Muscle layer of colon (tissue), 2 donors: ENCODE results near the gene GABRG2.

Experiments used
- H3K27ac ChIP-seq: one replicate; pipeline ENCODE4 v1.7.0; 2013; ENCODE audit warnings: low read depth, mild to moderate bottlenecking, low read length, moderate library complexity
- H3K27me3 ChIP-seq, 2 donors: one replicate each; pipeline ENCODE4 v1.7.0; 2013; ENCODE audit warnings: low read length in 2 of 2, mild to moderate bottlenecking in 2 of 2; ENCODE audit not compliant: insufficient read depth in 2 of 2, control insufficient read depth in 1 of 2
- H3K36me3 ChIP-seq: one replicate; pipeline ENCODE4 v1.7.0; 2013; ENCODE audit warnings: mild to moderate bottlenecking, low read length; ENCODE audit not compliant: insufficient read depth
- H3K4me1 ChIP-seq: one replicate; pipeline ENCODE4 v1.7.0; 2013; ENCODE audit warnings: mild to moderate bottlenecking, low read length; ENCODE audit not compliant: insufficient read depth
- H3K4me3 ChIP-seq, 2 donors: one replicate each; pipeline ENCODE4 v1.7.0; 2013; ENCODE audit warnings: low read length in 2 of 2, low read depth in 1 of 2, mild to moderate bottlenecking in 1 of 2, moderate library complexity in 1 of 2
- H3K9ac ChIP-seq: one replicate; pipeline ENCODE4 v1.7.0; 2013; ENCODE audit warnings: low read length
- H3K9me3 ChIP-seq: one replicate; pipeline ENCODE4 v1.7.0; 2013; ENCODE audit warnings: mild to moderate bottlenecking, low read length
- donor health status: abdominal sarcoma.
- donor health status: Adenocarcinoma of cecum.

The GABRG2 gene

DNA sequence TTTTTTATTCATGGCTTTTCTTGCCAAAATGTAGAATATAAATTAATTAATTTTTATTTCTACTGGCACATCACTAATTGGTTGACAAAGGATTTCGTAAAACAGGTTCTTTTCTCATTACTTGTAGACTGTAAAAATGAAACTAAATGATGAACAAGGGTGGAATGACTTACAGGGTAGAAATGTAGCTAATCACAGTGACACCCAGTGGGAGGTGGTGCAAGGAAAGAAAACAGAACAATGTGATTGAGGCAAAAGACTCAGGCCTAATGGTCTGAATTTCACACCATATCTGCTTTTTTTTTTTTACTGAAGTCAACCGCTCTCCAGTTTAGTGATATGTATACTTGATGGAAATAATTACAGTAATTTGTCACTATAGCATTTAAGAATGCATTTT lies 28.9 kb downstream of the GABRG2 start:
- Histone ChIP-seq H3K4me3 (no peak overlapping the region), H3K9me3 (no peaks in the 10 kb centered on the region), H3K27me3 (no peaks in the 10 kb centered on the region), H3K4me1 (no peaks in the 10 kb centered on the region), H3K36me3 (no peaks in the 10 kb centered on the region), H3K27ac (no peak overlapping the region), H3K9ac (no peak overlapping the region)

DNA sequence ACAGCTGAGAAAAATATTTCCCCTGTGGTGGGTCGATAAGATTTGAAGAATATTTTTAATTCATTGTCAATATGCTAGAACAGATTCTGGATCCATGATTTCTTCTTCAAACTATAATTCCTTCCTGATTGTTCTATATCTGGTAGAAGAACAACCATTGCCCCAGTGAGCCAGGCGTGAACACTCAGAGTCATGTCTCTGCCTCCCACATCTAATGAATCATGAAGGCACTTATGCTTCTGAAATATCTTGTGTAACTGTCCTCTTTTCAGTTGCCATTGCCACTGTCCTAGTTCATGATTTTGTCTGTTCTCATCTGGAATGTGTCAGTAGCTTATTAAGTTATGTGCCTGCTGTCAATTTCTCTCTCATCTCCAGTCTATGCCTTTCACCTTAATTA lies 40.0 kb downstream of the GABRG2 start:
- no peak overlapping the region for H3K4me3 ChIP-seq
- H3K27me3 ChIP-seq = no peaks in the 10 kb centered on the region
- H3K36me3 ChIP-seq = no peaks in the 10 kb centered on the region
- no peaks in the 10 kb centered on the region for H3K9me3 ChIP-seq
- no peak overlapping the region for H3K9ac ChIP-seq
- no peaks in the 10 kb centered on the region for H3K4me1 ChIP-seq
- no peak overlapping the region for H3K27ac ChIP-seq

DNA sequence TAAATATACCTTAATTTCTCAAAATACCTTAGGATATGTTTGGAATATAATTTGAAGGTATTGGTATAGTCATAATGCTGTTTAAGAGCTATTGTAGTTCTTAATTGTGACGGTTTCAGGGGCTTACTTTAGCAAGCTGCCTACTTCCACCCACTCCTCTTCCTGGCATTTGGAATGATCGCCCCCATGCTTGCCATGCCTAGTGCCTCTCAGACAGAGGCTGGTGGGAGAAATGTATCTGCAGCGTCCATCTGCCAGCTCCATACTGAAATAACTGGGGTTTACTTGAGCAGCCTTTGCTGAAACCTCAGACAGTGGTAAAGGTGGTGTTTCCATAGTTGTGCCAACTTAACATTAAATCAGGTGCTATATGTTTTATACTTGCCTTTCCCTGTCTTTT lies 52.2 kb downstream of the GABRG2 start:
- no peaks in the 10 kb centered on the region for H3K9me3 ChIP-seq
- H3K9ac ChIP-seq = no peak overlapping the region
- H3K4me1 ChIP-seq = no peaks in the 10 kb centered on the region
- H3K27me3 ChIP-seq = no peaks in the 10 kb centered on the region
- no peak overlapping the region for H3K27ac ChIP-seq
- H3K4me3 ChIP-seq = no peak overlapping the region
- no peaks in the 10 kb centered on the region for H3K36me3 ChIP-seq

GRCh38 chr5:162128117-162128516 lies 60.5 kb downstream of the GABRG2 start:
- Histone ChIP-seq H3K9ac (no peak overlapping the region), H3K36me3 (no peaks in the 10 kb centered on the region), H3K4me1 (no peaks in the 10 kb centered on the region), H3K4me3 (no peak overlapping the region), H3K9me3 (no peaks in the 10 kb centered on the region), H3K27ac (no peak overlapping the region), H3K27me3 (no peaks in the 10 kb centered on the region)

DNA sequence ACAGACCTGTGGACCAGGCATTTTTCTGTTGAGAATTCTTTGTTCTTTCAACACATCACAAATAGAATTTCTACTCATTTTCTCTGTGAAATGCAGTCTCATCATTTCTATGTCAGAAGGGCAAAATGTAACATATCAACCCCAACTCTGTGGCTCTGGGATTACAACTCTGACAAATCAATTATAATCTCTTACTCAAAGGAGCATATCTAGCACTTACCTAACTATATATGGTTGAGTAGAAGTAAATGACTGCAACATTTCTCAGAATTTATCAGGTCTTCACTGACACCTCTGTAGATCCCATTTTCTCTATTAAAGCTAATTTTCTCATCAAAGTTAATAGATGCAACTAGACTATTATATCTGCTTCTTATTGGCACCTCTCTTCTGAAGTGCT lies 64.8 kb downstream of the GABRG2 start:
- Histone ChIP-seq H3K4me3 (no peak overlapping the region), H3K9ac (no peak overlapping the region), H3K4me1 (no peaks in the 10 kb centered on the region), H3K9me3 (no peaks in the 10 kb centered on the region), H3K27ac (no peak overlapping the region), H3K27me3 (no peaks in the 10 kb centered on the region), H3K36me3 (no peaks in the 10 kb centered on the region)

GRCh38 chr5:162139190-162139589 lies 71.6 kb downstream of the GABRG2 start:
- Histone ChIP-seq H3K9me3 (no peaks in the 10 kb centered on the region), H3K4me3 (no peak overlapping the region), H3K27ac (no peak overlapping the region), H3K4me1 (no peaks in the 10 kb centered on the region), H3K27me3 (no peaks in the 10 kb centered on the region), H3K9ac (no peak overlapping the region), H3K36me3 (no peaks in the 10 kb centered on the region)

GRCh38 chr5:162154242-162154641 lies 86.7 kb downstream of the GABRG2 start:
- H3K9me3 ChIP-seq = no peaks in the 10 kb centered on the region
- H3K27ac ChIP-seq = no peak overlapping the region
- H3K9ac ChIP-seq = no peak overlapping the region
- H3K4me3 ChIP-seq = no peak overlapping the region
- H3K4me1 ChIP-seq = no peaks in the 10 kb centered on the region
- H3K36me3 ChIP-seq = no peaks in the 10 kb centered on the region
- no peaks in the 10 kb centered on the region for H3K27me3 ChIP-seq

DNA sequence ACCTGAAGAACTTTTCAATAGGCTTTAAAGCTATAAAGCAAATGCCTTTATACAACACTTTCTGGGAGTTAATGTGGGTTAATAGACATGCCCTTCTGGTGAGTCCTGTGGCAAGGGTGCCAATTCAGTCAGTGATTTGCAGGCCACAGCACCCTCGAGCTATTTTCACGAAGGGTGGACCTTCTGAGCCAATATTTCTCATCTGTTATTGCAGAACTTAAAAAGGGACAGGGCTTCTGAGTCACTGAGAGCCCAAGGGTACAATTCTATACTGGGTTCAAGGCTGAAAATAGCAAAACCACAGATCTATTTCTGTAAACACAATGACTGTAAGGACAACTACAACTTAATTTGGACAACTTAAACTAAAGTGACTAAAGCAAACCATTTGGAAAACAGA lies 92.8 kb downstream of the GABRG2 start:
- no peaks in the 10 kb centered on the region for H3K4me1 ChIP-seq
- no peaks in the 10 kb centered on the region for H3K9me3 ChIP-seq

DNA sequence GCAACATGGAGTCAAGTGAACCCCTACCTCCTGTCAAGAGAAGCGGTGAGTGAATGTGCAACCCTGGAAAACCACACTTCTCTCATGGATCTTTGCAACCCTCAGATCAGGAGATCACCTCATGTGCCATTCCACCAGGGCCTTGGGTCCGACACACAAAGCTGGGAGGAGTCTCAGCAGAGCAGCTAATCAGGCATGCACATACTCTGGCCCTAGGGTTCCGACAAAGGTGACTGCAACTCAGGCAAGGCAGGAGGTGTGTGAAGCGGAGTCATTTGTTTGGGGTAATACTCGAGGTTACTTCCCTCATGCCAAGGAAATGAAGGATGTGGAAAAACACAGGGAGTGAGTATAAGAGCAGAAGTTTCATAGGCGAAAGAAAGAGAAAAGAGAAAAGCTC lies 96.1 kb downstream of the GABRG2 start:
- Histone ChIP-seq H3K9ac (no peak overlapping the region), H3K27ac (no peak overlapping the region), H3K4me1 (no peaks in the 10 kb centered on the region), H3K27me3 (no peaks in the 10 kb centered on the region), H3K9me3 (no peaks in the 10 kb centered on the region), H3K4me3 (no peak overlapping the region), H3K36me3 (no peaks in the 10 kb centered on the region)

More for the DNA sequence above, 92.8 kb downstream of the GABRG2 start:
- no peak overlapping the region for H3K9ac ChIP-seq
- H3K27me3 ChIP-seq = no peaks in the 10 kb centered on the region
- H3K36me3 ChIP-seq = no peaks in the 10 kb centered on the region
- H3K4me3 ChIP-seq = no peak overlapping the region
- no peak overlapping the region for H3K27ac ChIP-seq

DNA sequence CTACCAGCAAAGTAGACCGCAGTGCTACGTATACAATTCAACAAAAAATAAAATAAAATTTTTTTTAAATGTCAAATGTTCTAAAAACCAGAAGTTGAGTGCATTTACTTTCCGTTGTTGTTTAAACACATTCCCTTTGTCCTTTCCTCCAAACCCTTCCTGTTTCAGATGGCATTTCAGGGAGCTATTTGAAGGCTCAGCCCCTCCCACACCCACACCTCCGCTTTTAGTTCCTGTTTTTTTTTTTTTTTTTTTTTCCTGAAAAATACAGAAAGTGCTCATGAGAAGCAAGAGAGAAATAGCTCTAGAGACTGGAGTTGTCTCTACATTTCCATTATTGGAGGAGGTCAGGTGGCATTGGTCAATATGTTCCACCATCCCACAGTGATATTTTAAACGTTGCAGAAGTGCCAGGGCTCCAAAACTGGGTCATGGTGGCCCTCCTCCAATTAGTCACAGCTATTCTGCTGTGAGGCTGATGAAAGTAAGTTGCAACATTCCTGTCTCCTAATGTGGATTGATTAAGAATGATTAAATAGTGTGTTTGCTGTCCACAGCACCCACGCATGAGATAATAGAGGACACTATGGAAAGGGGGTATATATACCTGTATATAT lies 106.9 kb downstream of the GABRG2 start:
- Histone ChIP-seq H3K27me3 (no peaks in the 10 kb centered on the region), H3K4me1 (no peaks in the 10 kb centered on the region), H3K9me3 (no peaks in the 10 kb centered on the region), H3K9ac (no peak overlapping the region), H3K36me3 (no peaks in the 10 kb centered on the region), H3K4me3 (no peak overlapping the region), H3K27ac (no peak overlapping the region)

- Histone ChIP-seq H3K4me1 (no peaks in the 10 kb centered on the region), H3K27me3 (no peaks in the 10 kb centered on the region), H3K36me3 (no peaks in the 10 kb centered on the region), H3K9me3 (no peaks in the 10 kb centered on the region), H3K4me3 (no peak overlapping the region), H3K9ac (no peak overlapping the region), H3K27ac (no peak overlapping the region)
These were observed 119.8 kb downstream of the GABRG2 start for GRCh38 chr5:162187371-162187770.

GRCh38 chr5:162189719-162190118 lies 122.1 kb downstream of the GABRG2 start:
- H3K27me3 ChIP-seq = no peaks in the 10 kb centered on the region
- H3K27ac ChIP-seq = no peak overlapping the region
- no peaks in the 10 kb centered on the region for H3K4me1 ChIP-seq

More at GRCh38 chr5:162189719-162190118, 122.1 kb downstream of the GABRG2 start:
- no peak overlapping the region for H3K9ac ChIP-seq
- no peaks in the 10 kb centered on the region for H3K36me3 ChIP-seq
- no peak overlapping the region for H3K4me3 ChIP-seq
- no peaks in the 10 kb centered on the region for H3K9me3 ChIP-seq
